B cell (primary cell): ENCODE data around the gene ZNF143.

Source experiments
- CTCF ChIP-seq: fragments of 200-600 bp; IDR thresholded peaks from one replicate; pipeline ENCODE4 v1.8.0; 2022; ENCODE audit warnings: antibody characterized with exemption, mild to moderate bottlenecking
- EZH2 ChIP-seq: IDR thresholded peaks from 2 replicates; pipeline ENCODE4 v1.6.1; 2012; ENCODE audit warnings: borderline replicate concordance, low read depth, mild to moderate bottlenecking, moderate library complexity, low read length; ENCODE audit not compliant: insufficient read depth, poor library complexity, severe bottlenecking

- no peak for TF ChIP-seq EZH2
- TF ChIP-seq CTCF = no peak
Measured at GRCh38 chr11:9577556-9577955, 116.7 kb downstream of the ZNF143 start.
